Measurements from ENCODE around the gene PDE6D.

GRCh38 chr2:231791107-231791506 is 10.0 kb upstream of the PDE6D start:
- TF ChIP-seq CTCF (conservative IDR thresholded peaks at IDR 0.05; ENCODE audit: low read depth, low read length): no peak
- no peak for TF ChIP-seq EZH2 (IDR thresholded peaks at IDR 0.05; ENCODE audit: low read length, unreplicated experiment)
- no peak for TF ChIP-seq EZH2phosphoT487 (IDR thresholded peaks at IDR 0.05; ENCODE audit: borderline replicate concordance, low read length)

All from PC-3 (cell line).